Measurements from ENCODE around the gene FGFR2. TPM values are rescaled to one million over a fixed set of nuclear protein-coding genes. Genes with fewer than 3 reads are reported as not detected.
A peak's percentile ranks its signal among the peaks of the same experiment; 100 is the strongest.

FGFR2 gene
- polyA plus RNA-seq, 4 donors: 1.1 to 31.2 (median 2.6) TPM

- Histone ChIP-seq H3K27me3 (ENCODE audit: control insufficient read depth in 3 of 3, insufficient read depth in 3 of 3, low read length in 3 of 3) (no peaks in the 10 kb centered on the region), H3K4me3 (ENCODE audit: low read depth in 1 of 3, low read length in 3 of 3) (no peak overlapping the region), H3K36me3 (ENCODE audit: control insufficient read depth in 3 of 3, insufficient read depth in 2 of 3, low read depth in 1 of 3, low read length in 3 of 3) (no peaks in the 10 kb centered on the region), H3K9me3 (ENCODE audit: control insufficient read depth in 2 of 2, insufficient read depth in 1 of 2, low read depth in 1 of 2, low read length in 1 of 2) (no peaks in the 10 kb centered on the region), H3K27ac (ENCODE audit: low read depth in 1 of 3, low read length in 2 of 3) (no peak overlapping the region), H3K4me1 (ENCODE audit: control insufficient read depth in 3 of 3, insufficient read depth in 2 of 3, low read depth in 1 of 3, low read length in 2 of 3) (peaks cover 0 to 33% (median 0%) of the 10 kb centered on the region in 3 donors)
- no peak for FAIRE-seq
- DNase-seq: no peak
- WGBS, 3 donors: 80 to 84% (median 83%) methylated on average over 5 of the region's 5 CpGs
These were observed 142.9 kb downstream of the FGFR2 start for GRCh38 chr10:121455377-121455776.

DNA sequence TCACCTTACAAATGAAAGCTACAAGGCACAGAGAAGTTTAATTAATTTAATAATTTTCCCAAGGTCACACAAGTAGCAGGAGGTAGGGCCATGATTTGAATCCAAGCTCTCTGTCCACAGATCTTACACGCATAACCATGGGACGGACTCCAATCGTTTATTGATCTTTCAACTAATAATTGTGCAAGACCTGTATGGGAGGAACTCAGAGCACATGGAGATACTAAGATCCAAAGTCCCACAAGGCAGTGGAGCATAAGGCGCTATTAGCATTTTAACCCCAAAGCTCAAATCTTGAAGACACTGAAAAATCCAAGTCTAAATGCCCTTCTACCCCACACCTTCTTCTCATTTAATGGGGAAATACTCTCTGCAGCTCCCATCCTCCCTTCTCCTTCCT lies 143.5 kb downstream of the FGFR2 start:
- DNase-seq (peak; percentile 45 to 79), FAIRE-seq (no peak)
- H3K27ac ChIP-seq (ENCODE audit: low read depth in 1 of 3, low read length in 2 of 3): no peak overlapping the region
- no peaks in the 10 kb centered on the region for H3K27me3 ChIP-seq (ENCODE audit: control insufficient read depth in 3 of 3, insufficient read depth in 3 of 3, low read length in 3 of 3)
- H3K9me3 ChIP-seq (ENCODE audit: control insufficient read depth in 2 of 2, insufficient read depth in 1 of 2, low read depth in 1 of 2, low read length in 1 of 2): no peaks in the 10 kb centered on the region
- H3K4me3 ChIP-seq (ENCODE audit: low read depth in 1 of 3, low read length in 3 of 3): no peak overlapping the region
- no peaks in the 10 kb centered on the region for H3K36me3 ChIP-seq (ENCODE audit: control insufficient read depth in 3 of 3, insufficient read depth in 2 of 3, low read depth in 1 of 3, low read length in 3 of 3)
- 19 to 64% (median 49%) methylated on average over 4 of the region's 4 CpGs for WGBS, 3 donors
- H3K4me1 ChIP-seq (ENCODE audit: control insufficient read depth in 3 of 3, insufficient read depth in 2 of 3, low read depth in 1 of 3, low read length in 2 of 3): peaks cover 0 to 39% (median 0%) of the 10 kb centered on the region in 3 donors

DNA sequence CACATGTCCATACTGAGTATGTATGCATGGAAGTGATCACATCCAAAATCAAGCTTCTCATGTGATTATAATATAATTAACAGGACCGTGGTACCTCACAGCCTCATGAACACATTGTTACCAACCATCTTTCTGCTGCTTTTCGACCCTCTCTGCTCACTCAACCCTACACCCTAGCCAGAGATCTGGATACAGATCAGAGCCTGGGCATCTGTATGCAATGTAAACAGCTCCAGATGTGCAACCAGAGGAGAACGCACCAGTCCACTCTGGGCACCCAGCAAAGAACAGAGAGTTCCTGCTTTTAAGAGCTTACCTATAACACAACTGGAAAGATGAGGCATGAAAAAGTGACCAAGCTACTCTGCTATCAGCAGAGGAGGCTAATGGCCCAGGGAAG lies 145.1 kb downstream of the FGFR2 start:
- Histone ChIP-seq H3K27me3 (ENCODE audit: control insufficient read depth in 3 of 3, insufficient read depth in 3 of 3, low read length in 3 of 3) (no peaks in the 10 kb centered on the region), H3K36me3 (ENCODE audit: control insufficient read depth in 3 of 3, insufficient read depth in 2 of 3, low read depth in 1 of 3, low read length in 3 of 3) (no peaks in the 10 kb centered on the region), H3K4me1 (ENCODE audit: control insufficient read depth in 3 of 3, insufficient read depth in 2 of 3, low read depth in 1 of 3, low read length in 2 of 3) (peaks cover 0 to 50% (median 0%) of the 10 kb centered on the region in 3 donors), H3K4me3 (ENCODE audit: low read depth in 1 of 3, low read length in 3 of 3) (no peak overlapping the region), H3K9me3 (ENCODE audit: control insufficient read depth in 2 of 2, insufficient read depth in 1 of 2, low read depth in 1 of 2, low read length in 1 of 2) (no peaks in the 10 kb centered on the region), H3K27ac (ENCODE audit: low read depth in 1 of 3, low read length in 2 of 3) (no peak overlapping the region)
- FAIRE-seq (no peak), DNase-seq (no peak)
- 79 to 89% (median 88%) methylated on average over 3 of the region's 3 CpGs for WGBS, 3 donors

DNA sequence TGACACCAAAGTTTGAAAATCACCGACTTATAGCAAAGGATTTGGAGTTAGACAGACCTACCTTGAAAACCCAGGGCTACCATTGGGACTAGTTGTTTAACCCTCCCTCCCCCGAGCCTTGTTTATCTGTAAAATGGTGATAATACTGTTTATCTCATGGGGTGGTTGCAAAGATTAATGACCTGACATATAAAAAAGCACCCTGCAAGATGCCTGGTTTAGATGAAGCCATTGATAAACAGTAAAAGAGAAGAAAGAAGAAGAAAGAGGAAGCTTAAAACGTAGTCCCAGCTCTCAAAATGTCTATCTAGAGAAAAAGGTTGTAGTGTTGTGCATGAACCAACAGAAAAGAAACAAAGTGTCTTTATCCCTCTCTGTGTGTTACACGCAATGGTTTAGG lies 145.7 kb downstream of the FGFR2 start:
- no peak overlapping the region for H3K4me3 ChIP-seq (ENCODE audit: low read depth in 1 of 3, low read length in 3 of 3)
- H3K9me3 ChIP-seq (ENCODE audit: control insufficient read depth in 2 of 2, insufficient read depth in 1 of 2, low read depth in 1 of 2, low read length in 1 of 2): no peaks in the 10 kb centered on the region
- H3K4me1 ChIP-seq (ENCODE audit: control insufficient read depth in 3 of 3, insufficient read depth in 2 of 3, low read depth in 1 of 3, low read length in 2 of 3): peaks cover 0 to 56% (median 0%) of the 10 kb centered on the region in 3 donors
- H3K27me3 ChIP-seq (ENCODE audit: control insufficient read depth in 3 of 3, insufficient read depth in 3 of 3, low read length in 3 of 3): no peaks in the 10 kb centered on the region
- no peak for FAIRE-seq
- no peak overlapping the region for H3K27ac ChIP-seq (ENCODE audit: low read depth in 1 of 3, low read length in 2 of 3)
- WGBS, 3 donors: 35 to 54% (median 37%) methylated on average over 4 of the region's 4 CpGs
- no peaks in the 10 kb centered on the region for H3K36me3 ChIP-seq (ENCODE audit: control insufficient read depth in 3 of 3, insufficient read depth in 2 of 3, low read depth in 1 of 3, low read length in 3 of 3)
- DNase-seq: no peak

- Histone ChIP-seq H3K4me1 (ENCODE audit: control insufficient read depth in 3 of 3, insufficient read depth in 2 of 3, low read depth in 1 of 3, low read length in 2 of 3) (peaks cover 0 to 59% (median 0%) of the 10 kb centered on the region in 3 donors), H3K27me3 (ENCODE audit: control insufficient read depth in 3 of 3, insufficient read depth in 3 of 3, low read length in 3 of 3) (no peaks in the 10 kb centered on the region), H3K4me3 (ENCODE audit: low read depth in 1 of 3, low read length in 3 of 3) (no peak overlapping the region), H3K36me3 (ENCODE audit: control insufficient read depth in 3 of 3, insufficient read depth in 2 of 3, low read depth in 1 of 3, low read length in 3 of 3) (no peaks in the 10 kb centered on the region), H3K9me3 (ENCODE audit: control insufficient read depth in 2 of 2, insufficient read depth in 1 of 2, low read depth in 1 of 2, low read length in 1 of 2) (no peaks in the 10 kb centered on the region), H3K27ac (ENCODE audit: low read depth in 1 of 3, low read length in 2 of 3) (peak overlapping the region in 1 of 3 donors; percentile 66)
- DNase-seq (no peak), FAIRE-seq (no peak)
- 76 to 82% (median 80%) methylated on average over 6 of the region's 6 CpGs for WGBS, 3 donors
These were observed 148.0 kb downstream of the FGFR2 start for GRCh38 chr10:121450247-121450646.

DNA sequence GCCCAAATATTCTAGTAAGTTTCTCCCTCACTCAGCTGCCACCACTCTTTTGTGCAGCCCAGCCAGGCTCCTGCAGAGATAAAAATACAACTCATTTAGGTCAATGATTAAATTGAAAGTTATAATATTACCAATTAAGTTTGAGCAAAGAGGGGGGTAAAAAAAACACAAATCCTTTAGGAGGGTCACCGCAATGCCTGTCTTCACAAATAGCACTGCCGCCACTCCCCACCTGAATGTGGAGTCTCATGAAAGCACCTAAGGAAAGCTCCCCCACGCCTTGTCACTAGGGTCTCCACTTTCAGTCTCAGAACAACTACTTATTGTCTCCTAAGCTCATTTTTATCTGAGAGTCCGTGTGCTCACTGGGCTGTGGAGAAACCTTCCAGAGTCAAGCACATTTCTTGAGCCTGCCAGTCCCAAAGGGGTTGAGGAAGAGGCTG lies 148.7 kb downstream of the FGFR2 start:
- FAIRE-seq (no peak), DNase-seq (peak; percentile 19 to 60)
- H3K4me3 ChIP-seq (ENCODE audit: low read depth in 1 of 3, low read length in 3 of 3): no peak overlapping the region
- no peaks in the 10 kb centered on the region for H3K27me3 ChIP-seq (ENCODE audit: control insufficient read depth in 3 of 3, insufficient read depth in 3 of 3, low read length in 3 of 3)
- H3K27ac ChIP-seq (ENCODE audit: low read depth in 1 of 3, low read length in 2 of 3): peak overlapping the region in 1 of 3 donors; percentile 66
- H3K4me1 ChIP-seq (ENCODE audit: control insufficient read depth in 3 of 3, insufficient read depth in 2 of 3, low read depth in 1 of 3, low read length in 2 of 3): peaks cover 0 to 52% (median 0%) of the 10 kb centered on the region in 3 donors
- H3K36me3 ChIP-seq (ENCODE audit: control insufficient read depth in 3 of 3, insufficient read depth in 2 of 3, low read depth in 1 of 3, low read length in 3 of 3): no peaks in the 10 kb centered on the region
- no peaks in the 10 kb centered on the region for H3K9me3 ChIP-seq (ENCODE audit: control insufficient read depth in 2 of 2, insufficient read depth in 1 of 2, low read depth in 1 of 2, low read length in 1 of 2)
- WGBS, 3 donors: 13 to 51% (median 21%) methylated on average over 4 of the region's 4 CpGs

DNA sequence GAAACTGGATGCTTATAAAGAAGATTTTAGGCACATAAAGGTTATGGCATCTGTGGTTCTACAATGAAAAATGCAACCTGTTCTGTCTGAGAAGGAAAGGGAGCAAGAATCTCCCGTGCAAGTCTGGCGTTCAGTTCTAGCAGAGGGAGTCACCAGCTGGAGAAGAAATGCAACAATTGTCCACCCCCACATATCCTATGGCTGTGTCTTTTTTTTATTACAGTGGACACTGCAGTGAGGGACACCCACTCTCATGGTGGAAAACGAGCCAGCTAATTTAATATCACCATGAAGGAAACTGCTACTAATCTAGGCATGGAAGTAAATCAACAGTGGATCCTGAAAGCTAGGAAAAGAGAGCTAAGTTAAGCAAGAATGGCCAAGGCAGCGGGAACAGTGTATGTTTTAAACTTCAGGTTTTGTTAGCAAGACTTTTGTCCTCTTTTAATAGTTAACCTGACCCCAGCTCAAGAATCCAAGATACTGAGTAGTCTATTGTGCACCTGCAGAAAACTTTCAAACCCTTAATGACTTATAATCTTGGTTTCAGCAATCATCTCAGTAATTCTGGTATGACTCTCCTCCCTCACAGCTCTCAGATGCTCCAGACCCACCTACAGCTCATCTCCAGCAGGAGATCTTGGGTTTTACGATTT lies 149.3 kb downstream of the FGFR2 start:
- H3K9me3 ChIP-seq (ENCODE audit: control insufficient read depth in 2 of 2, insufficient read depth in 1 of 2, low read depth in 1 of 2, low read length in 1 of 2): no peaks in the 10 kb centered on the region
- FAIRE-seq: no peak
- no peaks in the 10 kb centered on the region for H3K36me3 ChIP-seq (ENCODE audit: control insufficient read depth in 3 of 3, insufficient read depth in 2 of 3, low read depth in 1 of 3, low read length in 3 of 3)
- H3K4me3 ChIP-seq (ENCODE audit: low read depth in 1 of 3, low read length in 3 of 3): no peak overlapping the region
- H3K4me1 ChIP-seq (ENCODE audit: control insufficient read depth in 3 of 3, insufficient read depth in 2 of 3, low read depth in 1 of 3, low read length in 2 of 3): peaks cover 0 to 46% (median 0%) of the 10 kb centered on the region in 3 donors
- H3K27ac ChIP-seq (ENCODE audit: low read depth in 1 of 3, low read length in 2 of 3): peak overlapping the region in 1 of 3 donors; percentile 66
- H3K27me3 ChIP-seq (ENCODE audit: control insufficient read depth in 3 of 3, insufficient read depth in 3 of 3, low read length in 3 of 3): no peaks in the 10 kb centered on the region
- WGBS, 3 donors: 7 to 52% (median 21%) methylated on average over 5 of the region's 5 CpGs
- peak; percentile 39 to 77 for DNase-seq

GRCh38 chr10:121444520-121445165 lies 153.6 kb downstream of the FGFR2 start:
- DNase-seq (no peak), FAIRE-seq (no peak)
- Histone ChIP-seq H3K9me3 (ENCODE audit: control insufficient read depth in 2 of 2, insufficient read depth in 1 of 2, low read depth in 1 of 2, low read length in 1 of 2) (no peaks in the 10 kb centered on the region), H3K27ac (ENCODE audit: low read depth in 1 of 3, low read length in 2 of 3) (no peak overlapping the region), H3K4me1 (ENCODE audit: control insufficient read depth in 3 of 3, insufficient read depth in 2 of 3, low read depth in 1 of 3, low read length in 2 of 3) (peaks cover 0 to 29% (median 0%) of the 10 kb centered on the region in 3 donors), H3K4me3 (ENCODE audit: low read depth in 1 of 3, low read length in 3 of 3) (no peak overlapping the region), H3K27me3 (ENCODE audit: control insufficient read depth in 3 of 3, insufficient read depth in 3 of 3, low read length in 3 of 3) (no peaks in the 10 kb centered on the region), H3K36me3 (ENCODE audit: control insufficient read depth in 3 of 3, insufficient read depth in 2 of 3, low read depth in 1 of 3, low read length in 3 of 3) (no peaks in the 10 kb centered on the region)
- whole genome bisulfite sequencing, 3 donors: 81 to 88% (median 87%) methylated on average over 8 of the region's 8 CpGs

All from small intestine (tissue), 7 donors.